H1 (cell line): Measurements from ENCODE around the gene NDUFS3. TPM values are rescaled to one million over a fixed set of nuclear protein-coding genes. Genes with fewer than 3 reads are reported as not detected.

Experiments used
- ATF3 ChIP-seq: IDR thresholded peaks from 2 replicates; pipeline ENCODE4 v1.6.1; 2011; ENCODE audit warnings: low read depth, mild to moderate bottlenecking, low read length; ENCODE audit not compliant: insufficient read depth
- CREB1 ChIP-seq: IDR thresholded peaks from 2 replicates; pipeline ENCODE4 v1.6.1; 2012; ENCODE audit warnings: inconsistent platforms
- PHF8 ChIP-seq: fragments of 200-600 bp; sonication (generic); conservative IDR thresholded peaks from 2 replicates; pipeline ENCODE4 v1.7.1; 2012; ENCODE audit warnings: low read depth, mild to moderate bottlenecking, inconsistent platforms, low read length, moderate library complexity
- RNF2 ChIP-seq: fragments of 200-900, 300-1000 bp; sonication (generic); IDR thresholded peaks from 2 replicates; pipeline ENCODE4 v1.7.1; 2016; ENCODE audit warnings: borderline replicate concordance, low read depth, mild to moderate bottlenecking, antibody characterized with exemption, low read length; ENCODE audit not compliant: poor library complexity, severe bottlenecking; ENCODE audit errors: missing control alignments
- SRF ChIP-seq: IDR thresholded peaks from 2 replicates; pipeline ENCODE4 v1.6.1; 2011; ENCODE audit warnings: mild to moderate bottlenecking, low read depth, low read length, moderate library complexity
- polyA plus RNA-seq, 7 experiments: library from polyadenylated mRNA; depleted of rRNA in 3 of 7; stranded (reverse) in 5 of 7; unstranded in 2 of 7; fragments of >200 nt in 5 of 7; fragments of 200-250 nt in 2 of 7; gene quantifications; 1 replicate in 5 of 7; 2 replicates in 1 of 7; 4 replicates in 1 of 7; pipeline versions ENCODE4 v1.2.1 to v1.2.3, GENCODE V29; 2011 to 2013; ENCODE audit warnings: missing spikeins in 2 of 7, mixed read lengths in 2 of 7
- total RNA-seq: library from RNA; stranded (reverse); fragmentation: NEBNext Ultra II Directional; extraction: Animal tissue kit (Norgen Biotek cat#: 25700); gene quantifications from 2 replicates; pipeline ENCODE4 v1.2.1, GENCODE V29; 2021

NDUFS3 gene
- total and polyA plus RNA-seq, 2 of the 8 experiments (the other 6 are each of a cell fraction or from before 2014, with no cell fraction given), result 135 to 241 TPM

- TF ChIP-seq RNF2 (no peak), CREB1 (no peak), SRF (no peak), PHF8 (no peak), ATF3 (no peak)
Observed at GRCh38 chr11:47534704-47535251, 44.1 kb upstream of the NDUFS3 start (continued).
